Muscle of arm (tissue), 12 donors: ENCODE measurements around the gene NMBR. TPM values are rescaled to one million over a fixed set of nuclear protein-coding genes. Genes with fewer than 3 reads are reported as not detected.
A peak's percentile ranks its signal among the peaks of the same experiment; 100 is the strongest.
"Not testable (repeated sequence)": the region's sequence is repeated elsewhere in the genome, so short reads cannot be mapped to it uniquely, and the experiment has no call there.

ENCODE experiments used
- DNase-seq: peaks from one replicate; pipeline ENCODE4 v3.0.0-alpha.2; 2013
- polyA plus RNA-seq, 12 donors: library from polyadenylated mRNA; unstranded; fragments of 120-200 nt; gene quantifications; one replicate each; pipeline ENCODE4 v1.2.1, GENCODE V29; 2013; ENCODE audit not compliant: insufficient read length in 12 of 12

NMBR gene
- polyA plus RNA-seq, 12 donors, result 0.13 to 0.26 (median 0.19) TPM; not detected in 8

GRCh38 chr6:142155091-142155490 lies 8.2 kb upstream of the NMBR start:
- no peak for DNase-seq

- DNase-seq, result no peak
These were observed 7.4 kb upstream of the NMBR start for GRCh38 chr6:142154336-142154735.

GRCh38 chr6:142153196-142153595 lies 6.3 kb upstream of the NMBR start:
- DNase-seq, result no peak

GRCh38 chr6:142152746-142153145 lies 5.8 kb upstream of the NMBR start:
- no peak for DNase-seq

GRCh38 chr6:142141531-142141930 lies 5.4 kb downstream of the NMBR start:
- not testable (repeated sequence) for DNase-seq

GRCh38 chr6:142138876-142139275 lies 8.0 kb downstream of the NMBR start:
- DNase-seq, result no peak

GRCh38 chr6:142132625-142133024 lies 14.3 kb downstream of the NMBR start, which contains the start of gene GJE1:
Gene GJE1 (plus strand): TSS chr6:142132925. CDS start chr6:142133159, 234 bp downstream.
- no peak for DNase-seq

- DNase-seq, result no peak
These were observed 16.1 kb downstream of the NMBR start for GRCh38 chr6:142130814-142131213.

GRCh38 chr6:142121342-142121741 lies 25.6 kb downstream of the NMBR start:
- DNase-seq, result no peak

- no peak for DNase-seq
These were observed 28.0 kb downstream of the NMBR start for GRCh38 chr6:142118925-142119324.

- DNase-seq, result no peak
These were observed 28.6 kb downstream of the NMBR start for GRCh38 chr6:142118328-142118727.

GRCh38 chr6:142117366-142117765 lies 29.6 kb downstream of the NMBR start:
- no peak for DNase-seq

- DNase-seq, result peak; percentile 72
These were observed 34.4 kb downstream of the NMBR start for GRCh38 chr6:142112451-142113061.

GRCh38 chr6:142110820-142111219 lies 36.1 kb downstream of the NMBR start:
- not testable (repeated sequence) for DNase-seq

GRCh38 chr6:142104820-142105219 lies 42.1 kb downstream of the NMBR start:
- DNase-seq, result not testable (repeated sequence)

- DNase-seq, result peak; percentile 10
These were observed 58.1 kb downstream of the NMBR start for GRCh38 chr6:142088858-142089216.

GRCh38 chr6:142087950-142088857 lies 58.7 kb downstream of the NMBR start:
- no peak for DNase-seq

GRCh38 chr6:142079130-142079529 lies 67.8 kb downstream of the NMBR start:
- DNase-seq, result no peak

- DNase-seq, result no peak
These were observed 71.3 kb downstream of the NMBR start for GRCh38 chr6:142075516-142076101.

GRCh38 chr6:142074516-142074915 lies 72.4 kb downstream of the NMBR start:
- no peak for DNase-seq

GRCh38 chr6:142071981-142072380 lies 74.9 kb downstream of the NMBR start:
- DNase-seq, result no peak

- no peak for DNase-seq
These were observed 78.5 kb downstream of the NMBR start for GRCh38 chr6:142068416-142068815.

- not testable (repeated sequence) for DNase-seq
These were observed 84.1 kb downstream of the NMBR start for GRCh38 chr6:142062861-142063260.
